GM19328 (cell line): ENCODE measurements around the gene GALNT9.
"Not testable (repeated sequence)": the region's sequence is repeated elsewhere in the genome, so short reads cannot be mapped to it uniquely, and the experiment has no call there.

Experiments
- ATAC-seq: cut with Tn5 transposase; IDR thresholded peaks from one replicate; pipeline ENCODE4 v1.9.1; 2021; ENCODE audit warnings: mild to moderate bottlenecking, moderate library complexity; ENCODE audit not compliant: unreplicated experiment

GALNT9 gene

DNA sequence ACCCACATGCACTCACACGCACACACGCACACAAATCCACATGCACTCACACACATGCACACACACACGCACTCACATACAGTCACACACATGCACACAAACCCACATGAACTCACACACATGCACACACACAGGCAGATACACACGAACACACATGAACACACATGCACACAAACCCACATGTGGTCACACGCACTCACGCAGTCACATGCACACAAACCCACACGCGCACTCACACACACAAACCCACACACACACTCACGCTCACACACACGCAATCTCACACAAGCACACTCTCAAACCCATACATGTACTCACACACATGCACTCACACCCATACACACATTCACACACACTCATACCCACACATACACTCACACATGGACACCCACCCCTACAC lies 61.5 kb downstream of the GALNT9 start:
- no peak for ATAC-seq

GRCh38 chr12:132266802-132267201 lies 62.6 kb downstream of the GALNT9 start:
- ATAC-seq = no peak

DNA sequence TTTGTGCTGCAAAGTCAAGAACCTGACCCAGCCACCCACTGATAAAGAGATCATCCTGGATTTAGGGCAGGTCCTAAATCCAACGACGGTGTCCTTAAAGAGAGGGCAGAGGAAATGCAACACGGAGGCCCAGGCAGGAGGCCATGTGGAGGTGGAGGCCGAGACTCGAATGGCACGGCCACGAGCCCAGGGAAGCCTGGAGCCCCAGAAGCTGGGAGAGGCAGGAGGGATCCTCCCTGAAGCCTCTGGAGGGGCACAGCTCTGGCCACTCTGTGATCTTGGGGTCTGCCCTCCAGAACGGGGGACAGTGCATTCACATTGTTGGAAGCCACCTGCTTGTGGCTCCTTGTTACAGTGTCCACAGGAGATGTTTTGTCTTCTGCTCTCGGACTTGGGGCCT lies 63.0 kb downstream of the GALNT9 start:
- ATAC-seq = no peak

DNA sequence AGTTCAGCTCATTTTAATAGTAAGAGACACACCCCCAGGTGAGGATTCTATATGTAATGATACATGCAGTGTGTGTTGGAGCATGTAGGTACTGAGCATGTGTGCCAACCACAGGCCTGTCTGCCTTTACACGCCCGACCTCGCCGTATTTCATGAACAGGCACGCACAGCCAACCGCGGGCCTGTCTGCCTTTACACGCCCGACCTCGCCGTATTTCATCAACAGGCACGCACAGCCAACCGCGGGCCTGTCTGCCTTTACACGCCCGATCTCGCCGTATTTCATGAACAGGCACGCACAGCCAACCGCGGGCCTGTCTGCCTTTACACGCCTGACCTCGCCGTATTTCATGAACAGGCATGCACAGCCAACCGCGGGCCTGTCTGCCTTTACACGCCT lies 63.6 kb downstream of the GALNT9 start:
- not testable (repeated sequence) for ATAC-seq

GRCh38 chr12:132265056-132265800 lies 64.2 kb downstream of the GALNT9 start:
- ATAC-seq = no peak

- no peak for ATAC-seq
Observed at GRCh38 chr12:132264086-132265010, 65.0 kb downstream of the GALNT9 start.

- ATAC-seq = no peak
Observed at GRCh38 chr12:132263451-132264049, 65.8 kb downstream of the GALNT9 start.

DNA sequence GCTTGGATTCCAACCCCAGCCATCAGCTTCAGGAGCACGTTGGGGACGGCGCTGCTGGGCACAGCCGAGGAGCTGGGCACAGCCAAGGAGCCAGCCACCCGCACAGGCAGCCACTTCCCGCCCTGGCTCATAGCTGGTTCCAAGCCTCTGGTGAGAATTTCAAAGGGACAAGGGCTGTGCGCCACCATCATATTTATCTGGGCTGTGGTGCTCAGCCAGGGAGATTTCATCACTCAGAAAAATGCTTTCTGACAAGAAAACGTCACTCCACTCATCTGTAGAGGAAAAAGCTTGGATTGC lies 66.4 kb downstream of the GALNT9 start:
- no peak for ATAC-seq

GRCh38 chr12:132262256-132263060 lies 66.9 kb downstream of the GALNT9 start:
- ATAC-seq = no peak

DNA sequence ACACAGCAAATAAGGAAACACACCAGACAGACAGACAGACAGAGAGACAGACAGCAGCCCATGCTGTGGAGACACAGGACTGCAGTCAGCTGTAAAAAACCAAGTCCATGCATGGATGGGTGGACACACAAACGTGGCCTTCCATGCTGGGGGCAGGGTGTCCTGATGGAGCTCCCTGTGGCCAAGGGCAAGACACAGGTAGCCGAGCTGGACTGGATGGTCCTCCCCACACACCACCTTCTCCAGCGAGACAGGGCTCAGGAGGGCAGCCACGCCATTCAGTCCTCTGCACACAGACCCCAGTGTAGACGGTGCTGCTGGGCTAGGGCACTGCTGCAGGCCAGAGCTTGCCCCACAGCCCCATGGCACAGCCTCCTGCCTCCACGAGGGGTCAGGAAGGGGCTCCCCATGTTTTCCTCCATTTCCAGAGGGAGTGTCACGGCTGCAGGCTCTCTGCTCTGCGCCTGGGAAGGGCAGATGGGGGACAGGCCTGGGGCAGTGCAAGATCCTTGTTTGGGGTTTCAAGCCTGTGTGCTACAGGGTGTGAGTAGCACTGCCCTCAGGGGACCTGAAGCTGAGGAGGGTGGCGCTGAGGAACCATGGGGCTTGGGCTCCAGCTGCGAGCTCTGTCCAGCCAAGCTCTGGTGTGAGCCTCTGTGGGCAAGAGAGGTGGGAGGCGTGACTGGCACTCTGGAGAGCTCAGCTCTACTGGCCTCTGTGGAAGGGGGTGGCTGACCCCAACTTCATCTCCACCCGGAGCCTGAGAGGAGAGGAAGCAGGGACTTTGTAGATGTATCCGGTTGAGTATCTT lies 67.9 kb downstream of the GALNT9 start:
- ATAC-seq = no peak

- no peak for ATAC-seq
Observed at GRCh38 chr12:132260721-132261120, 68.7 kb downstream of the GALNT9 start.

DNA sequence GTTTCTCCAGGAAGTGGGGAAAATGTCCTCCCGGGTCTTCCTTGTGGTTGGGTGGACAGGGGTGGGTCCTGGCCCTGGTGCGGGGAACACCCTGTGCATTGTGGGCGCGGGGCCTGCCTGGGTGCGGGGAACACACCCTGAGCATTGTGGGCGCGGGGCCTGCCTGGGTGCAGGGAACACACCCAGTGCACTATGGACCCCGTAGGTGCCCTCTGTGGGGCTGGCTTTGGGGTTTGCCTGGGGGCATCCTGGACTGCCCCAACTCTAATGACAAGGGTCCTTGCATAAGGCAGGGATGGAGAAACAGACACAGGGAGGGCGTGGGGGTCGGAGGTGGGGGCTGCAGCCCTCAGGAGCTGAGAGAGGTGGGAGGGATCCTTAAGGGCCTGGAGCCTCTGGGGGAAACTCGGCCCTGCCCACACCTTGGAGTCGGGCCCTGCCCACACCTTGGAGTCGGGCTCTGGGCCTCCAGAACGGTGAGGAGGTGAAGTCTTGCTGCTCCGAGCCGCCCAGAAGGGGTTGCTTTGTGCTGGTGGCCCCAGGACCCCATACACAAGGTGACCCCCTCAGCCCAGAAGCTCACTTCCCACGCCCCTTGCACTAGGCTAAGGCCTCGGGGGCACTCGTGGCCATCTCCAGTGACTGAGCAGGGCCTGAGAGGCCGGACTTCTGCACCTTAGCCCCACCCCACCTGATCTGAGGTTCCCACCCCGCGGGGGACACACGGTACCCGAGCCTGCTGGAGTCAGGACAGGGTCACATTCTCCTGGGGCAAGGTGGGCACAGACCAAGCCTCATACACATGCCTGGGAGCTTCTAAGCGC lies 69.3 kb downstream of the GALNT9 start:
- ATAC-seq = no peak

GRCh38 chr12:132259364-132259871 lies 70.0 kb downstream of the GALNT9 start:
- ATAC-seq = no peak

DNA sequence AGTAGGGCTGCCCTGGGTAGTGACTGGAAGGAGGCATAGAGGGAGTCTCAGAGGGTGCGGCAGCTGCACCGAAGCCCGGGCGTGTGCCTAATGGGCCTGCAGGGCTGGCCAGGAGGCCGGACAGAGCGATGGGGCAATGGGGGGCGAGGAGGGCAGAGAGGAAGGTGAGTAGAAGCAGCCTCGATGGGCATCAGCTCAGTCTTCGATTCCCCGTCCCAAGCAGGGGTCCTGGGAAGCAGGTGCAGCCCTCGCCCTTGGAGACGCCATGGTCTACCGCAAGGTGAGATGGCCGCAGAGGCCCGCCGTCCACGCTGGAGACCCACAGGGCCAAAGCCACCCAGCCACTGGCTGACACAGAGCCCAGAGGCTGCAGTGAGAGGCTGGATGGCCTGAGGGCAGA lies 70.8 kb downstream of the GALNT9 start:
- no peak for ATAC-seq

GRCh38 chr12:132257955-132258490 lies 71.4 kb downstream of the GALNT9 start:
- no peak for ATAC-seq

DNA sequence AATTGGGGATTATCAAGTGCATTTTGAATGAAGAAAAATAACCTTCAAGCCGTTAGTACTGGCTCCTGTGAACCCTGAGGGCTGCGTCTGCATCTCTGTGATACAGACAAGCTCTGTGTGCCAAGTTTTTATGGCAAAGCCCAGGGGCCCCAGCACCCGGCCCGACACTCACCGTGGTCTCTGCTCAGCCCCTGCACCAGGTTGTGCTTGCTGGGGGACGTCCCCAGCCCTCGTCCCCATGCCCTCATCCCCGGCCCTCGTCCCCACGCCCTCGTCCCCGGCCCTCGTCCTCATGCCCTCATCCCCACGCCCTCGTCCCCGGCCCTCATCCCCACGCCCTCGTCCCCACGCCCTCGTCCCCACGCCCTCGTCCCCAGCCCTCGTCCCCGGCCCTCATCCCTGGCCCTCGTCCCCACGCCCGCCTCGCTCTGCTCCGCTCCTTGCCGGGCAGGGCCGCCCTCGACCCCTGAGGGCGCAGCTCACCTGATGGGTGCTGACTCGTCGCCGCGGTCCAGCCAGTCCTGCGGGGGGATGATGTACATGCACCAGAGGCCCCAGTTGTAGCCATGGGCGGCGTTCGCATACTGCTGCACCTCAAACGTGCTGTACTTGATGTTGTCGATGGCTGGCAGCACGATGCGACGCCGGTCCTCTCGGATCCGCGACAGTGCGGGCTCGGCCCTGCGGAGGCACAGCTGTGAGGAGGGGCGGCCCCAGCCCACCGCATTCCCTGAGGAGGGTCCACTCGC lies 72.0 kb downstream of the GALNT9 start:
- ATAC-seq = no peak

DNA sequence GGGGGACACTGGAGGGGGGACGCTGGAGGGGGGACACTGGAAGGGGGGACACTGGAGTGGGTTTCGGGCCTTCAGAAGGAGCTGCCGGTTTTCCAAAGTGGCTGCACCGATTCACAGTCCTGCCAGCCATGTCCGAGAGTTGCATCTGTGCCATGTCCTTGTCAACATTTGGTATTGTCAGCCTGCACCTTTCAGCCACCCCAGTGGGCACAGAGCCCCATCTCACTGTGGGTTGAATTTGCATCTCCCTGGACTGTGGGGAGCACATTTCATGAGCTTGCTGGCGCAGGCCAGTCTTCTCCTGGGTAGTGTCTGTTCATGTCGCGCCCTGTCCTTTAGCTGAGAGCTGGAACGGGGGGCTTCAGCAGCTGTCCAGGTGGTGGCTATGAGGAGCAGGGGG lies 72.7 kb downstream of the GALNT9 start:
- ATAC-seq = no peak

GRCh38 chr12:132255642-132256041 lies 73.7 kb downstream of the GALNT9 start:
- ATAC-seq = no peak
